LNCAP (cell line): ENCODE results near the gene ZCCHC7.

Experiments used
- TF ChIP-seq, protein P1 (sequence below): fragments of 450-650 bp; IDR thresholded peaks from 2 replicates; pipeline ENCODE4 v1.5.1; 2017; ENCODE audit warnings: mild to moderate bottlenecking

ZCCHC7 gene

DNA sequence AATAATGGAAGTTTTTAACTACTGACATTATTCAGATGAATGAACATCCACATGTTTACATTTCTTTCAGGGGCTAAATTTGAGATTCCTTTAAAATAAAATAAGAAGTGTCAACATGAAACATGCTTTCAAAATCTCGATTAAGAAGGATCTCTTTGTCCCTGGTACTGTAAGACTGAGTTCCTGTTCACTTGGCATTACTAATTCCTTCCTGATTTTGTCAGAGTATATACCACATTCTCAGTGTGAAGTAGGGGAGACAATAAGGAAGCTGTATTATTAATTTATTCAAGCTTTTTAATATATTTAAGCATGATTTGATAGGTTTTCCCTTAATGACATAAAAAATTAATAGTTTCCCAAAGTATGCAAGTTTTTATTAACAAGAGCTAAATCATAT, 220.6 kb downstream of the ZCCHC7 start:
- TF ChIP-seq, protein P1, sequence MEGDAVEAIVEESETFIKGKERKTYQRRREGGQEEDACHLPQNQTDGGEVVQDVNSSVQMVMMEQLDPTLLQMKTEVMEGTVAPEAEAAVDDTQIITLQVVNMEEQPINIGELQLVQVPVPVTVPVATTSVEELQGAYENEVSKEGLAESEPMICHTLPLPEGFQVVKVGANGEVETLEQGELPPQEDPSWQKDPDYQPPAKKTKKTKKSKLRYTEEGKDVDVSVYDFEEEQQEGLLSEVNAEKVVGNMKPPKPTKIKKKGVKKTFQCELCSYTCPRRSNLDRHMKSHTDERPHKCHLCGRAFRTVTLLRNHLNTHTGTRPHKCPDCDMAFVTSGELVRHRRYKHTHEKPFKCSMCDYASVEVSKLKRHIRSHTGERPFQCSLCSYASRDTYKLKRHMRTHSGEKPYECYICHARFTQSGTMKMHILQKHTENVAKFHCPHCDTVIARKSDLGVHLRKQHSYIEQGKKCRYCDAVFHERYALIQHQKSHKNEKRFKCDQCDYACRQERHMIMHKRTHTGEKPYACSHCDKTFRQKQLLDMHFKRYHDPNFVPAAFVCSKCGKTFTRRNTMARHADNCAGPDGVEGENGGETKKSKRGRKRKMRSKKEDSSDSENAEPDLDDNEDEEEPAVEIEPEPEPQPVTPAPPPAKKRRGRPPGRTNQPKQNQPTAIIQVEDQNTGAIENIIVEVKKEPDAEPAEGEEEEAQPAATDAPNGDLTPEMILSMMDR = no peak

DNA sequence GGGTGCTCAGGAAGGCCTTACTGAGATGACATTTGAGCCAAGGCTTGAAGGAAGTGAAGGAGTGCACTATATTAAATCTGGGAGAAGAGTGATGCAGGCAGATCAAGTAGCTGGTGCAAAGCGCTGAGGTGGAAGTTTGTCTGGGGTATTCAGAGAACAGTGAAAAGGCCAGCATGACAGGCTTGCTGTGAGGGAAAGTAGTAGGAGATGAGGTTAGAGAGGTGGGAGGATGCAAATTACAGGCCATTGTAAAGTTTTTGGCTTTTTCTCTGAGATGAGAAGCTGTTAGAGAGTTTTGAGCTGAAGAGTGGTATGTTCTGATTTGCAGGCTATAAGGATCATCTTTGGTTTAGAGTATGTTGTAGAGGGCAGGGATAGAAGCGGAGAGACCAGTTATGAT, 221.3 kb downstream of the ZCCHC7 start:
- TF ChIP-seq, protein P1 = no peak

DNA sequence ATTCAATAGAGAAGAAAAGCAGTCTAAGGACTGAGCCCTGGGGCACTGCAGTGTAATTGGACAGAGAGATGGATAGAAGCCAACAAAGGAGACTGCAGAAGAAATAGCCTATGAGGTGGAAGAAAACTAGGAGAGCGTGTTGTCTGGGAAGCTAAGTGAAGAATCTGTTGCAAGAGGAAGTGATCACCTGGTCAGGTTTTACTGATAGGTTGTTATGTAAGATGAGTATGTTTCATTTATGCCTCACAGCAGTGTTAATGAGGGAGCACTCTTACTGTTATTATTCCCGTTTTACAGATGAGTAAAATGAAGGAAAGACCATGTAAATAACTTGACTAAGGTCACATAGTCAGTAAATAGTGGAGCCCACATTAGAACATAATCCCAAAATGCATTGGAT, 222.1 kb downstream of the ZCCHC7 start:
- TF ChIP-seq, protein P1 = no peak

DNA sequence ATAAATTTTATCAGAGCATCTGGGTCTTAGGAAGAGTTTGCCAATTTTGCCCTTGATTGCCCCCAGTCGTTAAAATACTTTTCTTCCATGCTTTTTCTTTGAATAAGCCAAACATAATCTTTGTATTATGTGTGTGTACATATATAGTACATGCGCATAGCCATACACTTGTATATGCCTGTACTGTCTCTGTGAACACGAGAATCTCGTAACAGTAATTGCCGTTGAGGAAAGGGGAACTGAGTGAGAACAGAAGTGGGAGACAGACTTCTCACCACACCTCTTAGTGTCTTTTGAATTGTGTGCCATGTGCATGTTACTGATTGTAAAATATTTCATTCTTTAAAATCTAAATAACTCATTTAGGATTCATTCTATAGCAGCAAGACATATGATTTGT, 222.5 kb downstream of the ZCCHC7 start:
- TF ChIP-seq, protein P1 = no peak

DNA sequence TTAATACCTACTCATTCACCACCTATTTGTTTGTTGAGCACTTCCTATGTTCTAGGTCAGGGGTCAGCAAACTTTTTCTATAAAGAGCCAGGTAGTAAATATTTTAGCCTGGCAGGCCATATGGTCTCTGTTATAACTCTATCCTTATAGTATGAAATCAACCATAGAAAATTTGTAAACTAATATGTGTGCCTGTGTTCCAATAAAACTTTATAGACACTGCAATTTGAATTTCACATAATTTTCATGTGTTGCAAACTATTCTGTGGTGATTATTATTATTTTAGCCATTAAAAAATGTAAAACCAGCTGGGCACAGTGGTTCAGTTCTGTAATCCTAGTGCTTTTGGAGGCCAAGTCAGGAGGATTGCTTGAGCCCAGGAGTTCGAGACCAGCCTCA, 223.3 kb downstream of the ZCCHC7 start:
- TF ChIP-seq, protein P1 = no peak

DNA sequence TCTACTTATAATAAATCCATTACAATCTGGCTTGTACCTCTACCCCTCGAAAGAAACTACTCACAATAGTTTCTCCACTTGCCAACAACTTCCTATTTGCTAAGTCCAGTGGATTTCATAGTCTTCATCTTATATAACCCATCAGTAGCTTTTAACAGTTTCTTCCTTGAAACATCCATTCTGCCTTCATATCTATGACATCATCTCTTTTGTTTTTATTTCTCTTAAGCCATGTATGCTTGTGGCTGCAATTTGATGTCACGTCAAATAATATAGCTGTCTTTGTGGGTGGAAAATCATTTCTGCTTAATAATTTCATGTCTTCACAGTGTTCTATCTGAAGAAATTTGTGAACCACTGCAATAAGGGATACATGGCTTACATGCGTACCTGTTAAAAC, 224.7 kb downstream of the ZCCHC7 start:
- TF ChIP-seq, protein P1 = no peak

DNA sequence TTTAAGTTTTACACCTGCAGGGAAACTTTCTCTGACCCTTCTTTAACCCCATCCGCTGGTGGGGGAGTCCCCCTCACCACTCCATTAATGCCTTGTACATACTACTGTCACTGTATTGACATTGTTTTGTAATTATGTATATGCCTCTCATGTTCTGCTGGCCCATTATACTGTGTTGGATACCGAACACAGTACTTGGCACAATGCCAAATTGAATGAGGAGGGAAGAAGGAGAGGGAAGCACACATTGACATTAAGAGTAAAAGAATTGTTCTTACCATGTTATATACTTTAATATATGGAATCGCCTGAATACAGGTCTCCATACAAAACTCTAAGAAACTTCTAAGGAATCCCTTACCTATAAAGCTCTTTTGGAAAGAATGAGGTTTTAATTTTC, 228.5 kb downstream of the ZCCHC7 start:
- TF ChIP-seq, protein P1 = no peak

DNA sequence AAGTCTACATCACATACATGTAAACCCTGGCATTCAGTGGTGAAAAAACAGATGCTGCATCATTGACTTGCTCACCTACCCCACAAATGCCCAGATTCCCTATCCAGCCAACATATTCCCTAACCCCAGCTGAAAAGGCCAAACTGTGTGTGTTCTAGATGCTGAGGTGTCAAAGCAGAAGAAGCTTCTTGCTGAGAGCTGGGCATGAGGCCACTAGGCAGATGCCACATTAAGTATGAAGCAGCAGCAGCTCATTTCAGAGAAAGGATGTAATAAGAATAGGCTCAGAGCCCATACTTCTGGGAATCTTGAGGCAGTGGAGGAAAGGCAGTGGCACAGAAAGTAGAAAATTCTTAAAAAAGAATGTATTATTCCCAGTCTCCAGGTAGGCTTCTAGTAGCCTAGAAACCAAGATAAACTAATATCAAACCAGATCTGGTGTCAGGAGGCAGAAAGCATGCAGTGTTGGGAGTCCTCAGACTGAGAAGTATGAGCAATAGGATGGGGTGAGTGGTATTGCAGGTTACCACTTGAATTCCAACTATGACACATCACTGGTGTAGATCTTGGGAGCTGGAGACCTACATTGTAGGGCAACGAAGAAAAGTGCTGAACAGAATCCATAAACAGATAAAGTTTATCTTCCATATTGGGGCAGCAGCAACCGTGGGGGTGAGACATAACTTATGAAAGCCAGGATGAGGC, 230.3 kb downstream of the ZCCHC7 start:
- TF ChIP-seq, protein P1 = no peak
